ENCODE results near the gene ADAMTS3.

GRCh38 chr4:72422416-72422815 is 146.6 kb downstream of the ADAMTS3 start:
- TF ChIP-seq CTCF (conservative IDR thresholded peaks at IDR 0.05; ENCODE audit: low read length) (no peak), EZH2phosphoT487 (IDR thresholded peaks at IDR 0.05; ENCODE audit: borderline replicate concordance) (no peak)
